LNCAP (cell line): ENCODE measurements around the gene B9D1.

Source experiments
- CTCF ChIP-seq: fragments of 450-650 bp; IDR thresholded peaks from 2 replicates; pipeline ENCODE4 v1.5.1; 2017; ENCODE audit warnings: mild to moderate bottlenecking

B9D1 gene

GRCh38 chr17:19376811-19377210 lies 14.3 kb upstream of the B9D1 start:
- no peak for TF ChIP-seq CTCF

- no peak for TF ChIP-seq CTCF
Measured at GRCh38 chr17:19375732-19376131, 13.2 kb upstream of the B9D1 start.

- TF ChIP-seq CTCF: no peak
Measured at GRCh38 chr17:19374136-19374535, 11.6 kb upstream of the B9D1 start.

- TF ChIP-seq CTCF: no peak
Measured at GRCh38 chr17:19372866-19373504, 10.5 kb upstream of the B9D1 start.

GRCh38 chr17:19372439-19372838 lies 9.9 kb upstream of the B9D1 start:
- TF ChIP-seq CTCF: no peak

GRCh38 chr17:19372011-19372370 lies 9.5 kb upstream of the B9D1 start:
- no peak for TF ChIP-seq CTCF

- TF ChIP-seq CTCF: no peak
Measured at GRCh38 chr17:19371259-19372010, 8.9 kb upstream of the B9D1 start.
